Activated CD8-positive, alpha-beta memory T cell treated with anti-CD3 and anti-CD28 coated beads, Interleukin-2, amount 50 U/mL, for 1 hour (primary cell): Measurements from ENCODE around the gene THY1.
"Not testable (repeated sequence)": the region's sequence is repeated elsewhere in the genome, so short reads cannot be mapped to it uniquely, and the experiment has no call there.

Source experiments
- DNase-seq: peaks from one replicate; pipeline ENCODE4 v3.0.0-alpha.2; 2020; ENCODE audit errors: extremely low read depth

Gene THY1

DNA sequence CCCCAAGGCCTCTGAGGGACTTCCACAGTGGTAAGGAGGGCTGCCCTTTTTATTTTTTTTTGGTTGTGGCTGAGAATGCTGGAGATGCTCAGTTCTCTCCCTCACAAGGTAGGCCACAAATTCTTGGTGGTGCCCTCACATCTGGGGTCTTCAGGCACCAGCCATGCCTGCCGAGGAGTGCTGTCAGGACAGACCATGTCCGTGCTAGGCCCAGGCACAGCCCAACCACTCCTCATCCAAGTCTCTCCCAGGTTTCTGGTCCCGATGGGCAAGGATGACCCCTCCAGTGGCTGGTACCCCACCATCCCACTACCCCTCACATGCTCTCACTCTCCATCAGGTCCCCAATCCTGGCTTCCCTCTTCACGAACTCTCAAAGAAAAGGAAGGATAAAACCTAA is 4.2 kb downstream of the THY1 start:
- no peak for DNase-seq

GRCh38 chr11:119417726-119418540 is 5.0 kb downstream of the THY1 start:
- DNase-seq: no peak

DNA sequence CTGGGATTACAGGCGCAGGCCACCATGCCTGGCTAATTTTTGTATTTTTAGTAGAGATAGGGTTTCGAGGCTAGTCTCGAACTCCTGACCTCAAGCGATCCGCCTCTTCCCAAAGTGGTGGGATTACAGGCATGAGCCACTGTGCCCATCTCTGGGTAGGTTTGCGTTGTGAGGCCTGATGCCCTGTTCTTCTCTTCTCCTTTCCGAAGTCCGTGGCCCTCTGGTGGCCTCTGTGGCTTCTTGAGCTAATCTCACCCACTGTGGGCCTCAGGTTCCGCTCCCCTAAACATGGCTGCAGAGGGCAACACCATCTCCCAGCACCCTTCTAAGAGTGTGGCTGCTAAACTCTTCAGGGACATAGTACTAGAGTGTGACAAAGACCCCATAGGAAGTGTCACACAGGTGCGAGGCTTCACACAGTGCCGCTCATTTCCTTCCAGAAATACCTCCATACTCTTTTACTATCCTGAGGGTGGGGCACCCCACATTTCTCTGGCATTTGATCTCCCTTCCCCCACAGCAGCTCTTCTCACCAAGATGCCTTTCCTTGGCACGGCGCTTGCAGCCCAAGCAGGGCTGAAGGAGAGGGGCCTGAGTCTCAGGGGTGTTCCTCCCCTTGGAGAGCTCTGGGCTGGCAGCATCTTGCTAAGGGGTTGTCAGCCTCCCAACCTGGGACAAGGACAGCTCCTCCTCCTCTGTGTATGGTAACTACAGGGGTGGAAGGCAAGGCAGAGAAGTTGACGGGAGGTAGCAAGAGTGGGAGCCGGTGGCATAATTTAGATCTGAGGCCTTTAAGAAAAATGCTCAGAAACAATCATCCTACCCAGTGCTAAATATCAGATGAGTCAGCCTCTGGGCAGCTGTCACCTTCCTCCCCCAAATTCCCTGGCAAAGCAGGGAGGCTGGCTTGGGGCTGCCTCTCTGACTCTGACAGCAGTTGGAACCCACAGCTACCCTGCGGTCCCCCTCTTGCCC is 6.1 kb downstream of the THY1 start:
- DNase-seq: no peak

DNA sequence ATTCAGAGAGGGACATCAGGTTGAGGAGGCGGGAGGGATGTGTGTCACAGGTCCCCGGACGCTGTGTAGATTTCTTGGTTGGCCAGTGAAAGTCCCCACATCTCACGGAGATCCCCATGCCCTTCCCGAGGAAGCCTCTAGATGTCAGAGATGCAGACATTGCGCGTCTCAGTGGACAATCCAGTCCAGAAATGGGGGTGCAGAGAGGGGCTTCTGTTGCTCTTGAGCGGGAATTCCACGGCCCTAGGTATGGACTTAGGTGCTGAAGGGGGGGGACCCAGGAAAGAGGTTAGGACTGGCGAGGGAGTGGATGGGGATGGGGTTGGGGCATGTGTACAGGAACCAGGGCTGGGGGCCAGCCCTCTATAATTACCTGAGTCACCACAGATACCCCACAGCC is 7.0 kb downstream of the THY1 start:
- no peak for DNase-seq

GRCh38 chr11:119415517-119415916 is 7.5 kb downstream of the THY1 start:
- no peak for DNase-seq

DNA sequence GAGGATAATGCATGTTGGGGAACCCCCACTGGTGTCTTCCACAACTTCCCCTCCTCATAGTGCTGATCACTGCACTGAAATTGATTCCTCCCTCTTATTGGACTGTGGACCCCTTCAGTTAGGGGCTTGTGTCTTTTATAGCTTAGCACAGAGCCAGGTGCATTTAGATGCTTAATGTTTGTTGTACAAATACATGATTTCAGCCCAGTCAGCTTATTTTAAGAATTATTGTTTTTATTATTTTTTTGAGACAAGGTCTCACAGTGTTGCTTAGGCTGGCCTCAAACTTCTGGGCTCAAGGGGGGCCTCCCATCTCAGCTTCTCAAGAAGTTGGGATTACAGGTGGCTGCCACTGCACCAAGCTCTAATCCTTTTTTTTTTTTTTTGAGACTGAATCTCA is 8.2 kb downstream of the THY1 start:
- no peak for DNase-seq

DNA sequence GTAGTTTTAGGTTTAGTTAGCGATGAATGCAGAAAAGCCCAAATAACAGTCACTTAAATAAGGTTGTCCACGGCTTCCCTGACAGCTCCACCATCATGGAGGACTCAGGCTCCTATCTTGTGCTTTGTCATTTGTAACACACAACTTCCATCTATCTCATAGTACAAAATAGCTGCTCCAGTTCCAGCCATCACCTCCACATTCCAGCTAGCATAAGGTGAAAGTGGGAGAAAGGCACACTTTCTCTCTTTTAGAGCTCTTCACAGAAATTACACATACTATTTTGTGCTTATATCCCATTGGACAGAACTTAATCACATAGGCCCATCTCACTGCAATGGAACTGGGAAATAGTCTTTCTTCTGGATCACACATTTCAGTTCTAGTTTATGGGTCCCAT is 8.7 kb downstream of the THY1 start:
- DNase-seq: no peak

- no peak for DNase-seq
Measured at GRCh38 chr11:119412072-119412471, 10.9 kb downstream of the THY1 start.

DNA sequence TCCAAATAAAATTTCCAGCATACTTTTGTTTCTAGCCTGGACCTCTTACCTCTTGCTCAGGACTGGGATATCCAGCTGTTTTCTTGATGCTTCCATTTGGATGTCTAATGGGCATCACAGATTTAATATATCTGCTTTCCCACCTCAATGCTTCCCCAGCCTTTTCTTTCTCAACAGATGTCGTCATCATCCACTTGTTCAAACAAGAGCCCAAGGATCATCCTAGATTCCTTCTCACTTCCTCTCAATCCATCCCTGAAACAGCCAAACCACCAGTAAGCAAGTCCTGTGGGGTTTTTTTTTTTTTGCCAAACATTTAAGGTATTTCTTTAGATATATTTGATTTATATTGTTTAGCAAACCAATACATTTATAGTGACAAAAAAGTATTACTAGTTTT is 12.5 kb downstream of the THY1 start:
- DNase-seq: no peak

- no peak for DNase-seq
Measured at GRCh38 chr11:119409731-119410130, 13.2 kb downstream of the THY1 start.

DNA sequence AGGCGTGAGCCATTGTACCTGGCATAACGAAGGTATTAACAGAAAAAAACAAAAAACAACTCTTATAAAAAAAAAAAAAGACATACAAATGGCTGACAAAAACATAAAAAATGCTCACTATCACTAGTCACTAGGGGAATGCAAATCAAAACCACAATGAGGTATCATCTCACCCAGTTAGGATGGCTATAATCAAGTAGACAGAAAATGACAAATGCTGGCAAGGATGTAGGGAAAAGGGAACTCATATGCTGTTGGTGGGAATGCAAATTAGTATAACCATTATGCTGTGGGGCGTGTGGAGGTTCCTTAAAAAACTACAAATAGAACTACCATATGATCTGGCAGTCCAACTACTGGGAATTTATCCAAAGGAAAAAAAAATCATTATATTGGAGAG is 17.0 kb downstream of the THY1 start:
- no peak for DNase-seq

- not testable (repeated sequence) for DNase-seq
Measured at GRCh38 chr11:119405448-119405847, 17.5 kb downstream of the THY1 start.

GRCh38 chr11:119404872-119405271 is 18.1 kb downstream of the THY1 start:
- no peak for DNase-seq

GRCh38 chr11:119403021-119403420 is 20.0 kb downstream of the THY1 start:
- DNase-seq: no peak

- DNase-seq: no peak
Measured at GRCh38 chr11:119402470-119402869, 20.5 kb downstream of the THY1 start.

- no peak for DNase-seq
Measured at GRCh38 chr11:119400860-119401259, 22.1 kb downstream of the THY1 start.

DNA sequence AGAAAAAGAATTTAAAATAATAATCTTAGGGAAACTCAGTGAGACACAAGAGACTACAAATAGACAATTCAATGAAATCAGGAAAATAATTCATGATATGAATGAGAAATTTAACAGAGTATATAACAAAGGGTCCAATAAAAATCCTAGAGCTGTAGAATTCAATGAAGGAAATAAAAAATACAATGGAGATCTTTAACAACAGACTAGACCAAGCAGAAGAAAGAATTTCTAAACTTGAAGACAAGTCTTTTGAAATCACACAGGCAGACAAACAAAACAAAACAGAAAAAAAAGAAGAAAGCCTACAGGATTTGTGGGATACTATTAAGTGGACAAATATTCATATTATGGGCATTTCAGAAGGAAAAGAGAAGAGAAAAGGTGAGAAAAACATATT is 25.2 kb downstream of the THY1 start:
- DNase-seq: no peak

GRCh38 chr11:119396835-119397234 is 26.1 kb downstream of the THY1 start:
- DNase-seq: no peak

- DNase-seq: no peak
Measured at GRCh38 chr11:119391275-119391674, 31.7 kb downstream of the THY1 start.

DNA sequence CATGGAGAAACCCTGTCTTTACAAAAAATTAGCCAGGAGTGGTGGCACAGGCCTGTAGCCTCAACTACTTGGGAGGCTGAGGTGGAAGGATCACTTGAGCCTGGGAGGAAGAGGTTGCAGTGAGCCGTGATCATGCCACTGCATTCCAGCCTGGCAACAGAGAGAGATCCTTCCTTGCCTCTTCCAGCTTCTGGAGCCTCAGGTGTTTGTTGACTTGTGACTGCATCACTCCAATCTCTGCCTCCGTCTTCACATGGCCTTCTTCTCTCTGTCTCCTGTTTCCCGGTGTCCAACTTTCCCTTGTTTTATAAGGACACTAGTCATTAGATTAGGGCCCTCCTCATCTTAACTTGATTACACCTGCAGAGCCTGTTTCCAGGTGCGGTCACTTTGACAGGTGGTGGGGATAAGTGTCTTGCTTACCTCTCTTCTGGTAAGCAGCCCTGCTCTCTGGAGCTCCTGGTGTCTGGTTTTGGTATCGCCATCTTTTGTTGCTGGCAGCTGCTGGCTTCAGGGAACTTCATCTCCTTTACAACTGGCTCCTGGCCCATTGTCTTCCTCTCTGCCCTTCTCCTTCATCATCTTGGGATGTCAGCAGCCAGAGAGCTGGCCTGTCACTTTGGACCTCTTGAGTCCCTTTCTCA is 33.2 kb downstream of the THY1 start:
- no peak for DNase-seq

- no peak for DNase-seq
Measured at GRCh38 chr11:119388103-119388502, 34.9 kb downstream of the THY1 start.

- no peak for DNase-seq
Measured at GRCh38 chr11:119384332-119384731, 38.6 kb downstream of the THY1 start.
